GM04504 (cell line): ENCODE data around the gene ANKRD13D.
"Not testable (repeated sequence)": the region's sequence is repeated elsewhere in the genome, so short reads cannot be mapped to it uniquely, and the experiment has no call there.

Experiments used
- DNase-seq: peaks from one replicate; pipeline ENCODE4 v3.0.0-alpha.2; 2012; ENCODE audit warnings: low read depth

ANKRD13D gene

GRCh38 chr11:67289226-67289650 is at the start of gene ANKRD13D:
Gene ANKRD13D, plus strand, starts transcription at chr11:67289303. Its CDS starts 158 bp downstream, at chr11:67289461.
- DNase-seq, result no peak

GRCh38 chr11:67239783-67240575 is 49.1 kb upstream of the ANKRD13D start:
- peak; percentile 97 for DNase-seq

GRCh38 chr11:67240576-67241389 is 48.3 kb upstream of the ANKRD13D start:
- peak; percentile 47 for DNase-seq

- DNase-seq, result no peak
These were observed 46.6 kb upstream of the ANKRD13D start for GRCh38 chr11:67242548-67242947.

- no peak for DNase-seq
These were observed 46.1 kb upstream of the ANKRD13D start for GRCh38 chr11:67243051-67243450.

- no peak for DNase-seq
These were observed 44.1 kb upstream of the ANKRD13D start for GRCh38 chr11:67245046-67245445.

- no peak for DNase-seq
These were observed 41.1 kb upstream of the ANKRD13D start for GRCh38 chr11:67247946-67248550.

GRCh38 chr11:67248653-67249052 is 40.5 kb upstream of the ANKRD13D start:
- DNase-seq, result no peak

- DNase-seq, result no peak
These were observed 38.8 kb upstream of the ANKRD13D start for GRCh38 chr11:67250059-67251043.

GRCh38 chr11:67251841-67252240 is 37.3 kb upstream of the ANKRD13D start:
- DNase-seq, result no peak

GRCh38 chr11:67252831-67253239 is 36.3 kb upstream of the ANKRD13D start:
- DNase-seq, result no peak

GRCh38 chr11:67253872-67254624 is 35.1 kb upstream of the ANKRD13D start:
- DNase-seq, result no peak

- DNase-seq, result no peak
These were observed 34.3 kb upstream of the ANKRD13D start for GRCh38 chr11:67254798-67255197.

- no peak for DNase-seq
These were observed 33.8 kb upstream of the ANKRD13D start for GRCh38 chr11:67255353-67255752.

- no peak for DNase-seq
These were observed 33.2 kb upstream of the ANKRD13D start for GRCh38 chr11:67255864-67256263.

- no peak for DNase-seq
These were observed 32.5 kb upstream of the ANKRD13D start for GRCh38 chr11:67256477-67257135.

GRCh38 chr11:67260406-67260805 is 28.7 kb upstream of the ANKRD13D start:
- no peak for DNase-seq

GRCh38 chr11:67260885-67261639 is 28.0 kb upstream of the ANKRD13D start:
- not testable (repeated sequence) for DNase-seq

GRCh38 chr11:67261640-67261945 is 27.5 kb upstream of the ANKRD13D start:
- DNase-seq, result no peak
